A549 (cell line): ENCODE results near the gene CHRD.

Source experiments
- CEBPB ChIP-seq, 2 experiments: fragments of >200 bp in 1 of 2; sonication (Bioruptor Twin) in 1 of 2; formaldehyde crosslinking in 1 of 2; IDR thresholded peaks; 2 replicates each; pipeline ENCODE4 v1.6.1; 2012 to 2016
- EHMT2 ChIP-seq: fragments of 200-600 bp; sonication (generic); IDR thresholded peaks from 2 replicates; pipeline ENCODE4 v1.6.1; 2016; ENCODE audit warnings: antibody characterized with exemption, low read depth, mild to moderate bottlenecking, moderate library complexity
- EP300 ChIP-seq, 2 experiments: fragments of >200 bp; sonication (Bioruptor Twin); formaldehyde crosslinking; IDR thresholded peaks; 2 replicates in 1 of 2; 3 replicates in 1 of 2; pipeline ENCODE4 v1.6.1; 2016 to 2017
- GATA3 ChIP-seq: IDR thresholded peaks from 2 replicates; pipeline ENCODE4 v1.6.1; 2012; ENCODE audit warnings: borderline replicate concordance
- MAZ ChIP-seq: fragments of 150-350 bp; IDR thresholded peaks from 2 replicates; pipeline ENCODE4 v1.6.1; 2014; ENCODE audit warnings: antibody characterized with exemption, low read depth, low read length, borderline replicate concordance
- POLR2A ChIP-seq: IDR thresholded peaks from 2 replicates; pipeline ENCODE4 v1.6.1; 2012; ENCODE audit warnings: mild to moderate bottlenecking, low read length
- RNF2 ChIP-seq: fragments of 200-600 bp; sonication (generic); IDR thresholded peaks from 2 replicates; pipeline ENCODE4 v1.6.1; 2016; ENCODE audit warnings: low read depth, mild to moderate bottlenecking, antibody characterized with exemption, moderate library complexity, borderline replicate concordance
- SMC3 ChIP-seq: fragments of >200 bp; sonication (Bioruptor Twin); formaldehyde crosslinking; IDR thresholded peaks from 3 replicates; pipeline ENCODE4 v1.6.1; 2018; ENCODE audit warnings: inconsistent platforms
- TF ChIP-seq, protein P1 (sequence below): fragments of >200 bp; sonication (Bioruptor Twin); formaldehyde crosslinking; IDR thresholded peaks from 3 replicates; pipeline ENCODE4 v1.5.1; 2016
- TF ChIP-seq, protein P2 (sequence below): IDR thresholded peaks from 2 replicates; pipeline ENCODE4 v1.6.1; 2012

DNA sequence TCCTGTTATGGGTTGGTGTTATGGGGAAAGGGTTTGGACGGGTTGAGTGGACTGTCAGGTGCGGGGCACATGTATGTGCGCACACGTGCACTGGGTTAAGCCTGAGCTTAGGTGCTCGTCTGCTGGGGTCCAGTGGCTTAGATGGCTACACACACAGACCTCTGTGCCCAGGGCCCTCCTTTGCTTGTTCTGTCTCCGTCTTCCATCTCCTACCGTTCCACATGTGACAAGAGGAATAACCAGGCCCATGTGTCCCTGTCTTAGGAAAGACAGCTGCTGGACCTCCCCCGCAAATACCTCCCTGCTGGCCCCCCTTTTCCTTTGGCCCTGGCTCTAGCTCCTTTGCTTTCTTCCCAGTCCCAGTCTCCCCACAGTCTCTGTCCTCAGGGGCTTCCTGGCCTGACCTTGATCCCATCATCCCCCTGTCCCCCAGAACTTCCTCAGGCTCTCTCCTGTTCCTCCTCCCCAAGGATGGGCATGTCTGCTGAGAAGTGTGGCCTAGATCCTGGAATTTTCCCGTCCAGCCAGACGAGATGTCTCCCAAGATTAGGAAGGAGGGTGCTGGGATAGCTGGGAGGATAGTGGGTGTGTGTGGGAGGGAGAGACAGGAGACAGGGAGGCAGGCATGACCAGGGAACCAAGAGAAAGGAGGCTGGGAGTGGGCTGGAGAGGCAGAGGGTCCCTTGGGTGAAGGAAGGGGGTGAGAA lies 1.1 kb upstream of the CHRD start:
- TF ChIP-seq RNF2: no peak
- TF ChIP-seq SMC3: no peak
- TF ChIP-seq, protein P1, sequence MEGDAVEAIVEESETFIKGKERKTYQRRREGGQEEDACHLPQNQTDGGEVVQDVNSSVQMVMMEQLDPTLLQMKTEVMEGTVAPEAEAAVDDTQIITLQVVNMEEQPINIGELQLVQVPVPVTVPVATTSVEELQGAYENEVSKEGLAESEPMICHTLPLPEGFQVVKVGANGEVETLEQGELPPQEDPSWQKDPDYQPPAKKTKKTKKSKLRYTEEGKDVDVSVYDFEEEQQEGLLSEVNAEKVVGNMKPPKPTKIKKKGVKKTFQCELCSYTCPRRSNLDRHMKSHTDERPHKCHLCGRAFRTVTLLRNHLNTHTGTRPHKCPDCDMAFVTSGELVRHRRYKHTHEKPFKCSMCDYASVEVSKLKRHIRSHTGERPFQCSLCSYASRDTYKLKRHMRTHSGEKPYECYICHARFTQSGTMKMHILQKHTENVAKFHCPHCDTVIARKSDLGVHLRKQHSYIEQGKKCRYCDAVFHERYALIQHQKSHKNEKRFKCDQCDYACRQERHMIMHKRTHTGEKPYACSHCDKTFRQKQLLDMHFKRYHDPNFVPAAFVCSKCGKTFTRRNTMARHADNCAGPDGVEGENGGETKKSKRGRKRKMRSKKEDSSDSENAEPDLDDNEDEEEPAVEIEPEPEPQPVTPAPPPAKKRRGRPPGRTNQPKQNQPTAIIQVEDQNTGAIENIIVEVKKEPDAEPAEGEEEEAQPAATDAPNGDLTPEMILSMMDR: no peak
- TF ChIP-seq EHMT2: no peak
- TF ChIP-seq, protein P2, sequence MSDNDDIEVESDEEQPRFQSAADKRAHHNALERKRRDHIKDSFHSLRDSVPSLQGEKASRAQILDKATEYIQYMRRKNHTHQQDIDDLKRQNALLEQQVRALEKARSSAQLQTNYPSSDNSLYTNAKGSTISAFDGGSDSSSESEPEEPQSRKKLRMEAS: no peak
- no peak for TF ChIP-seq EP300 (IDR thresholded peaks at IDR 0.05)
- TF ChIP-seq POLR2A: no peak
- no peak for TF ChIP-seq GATA3
- TF ChIP-seq CEBPB (IDR thresholded peaks at IDR 0.05): no peak
- TF ChIP-seq MAZ: no peak
